Umbilical cord (tissue), 2 donors: ENCODE measurements around the gene LGALS9B. TPM values are rescaled to one million over a fixed set of nuclear protein-coding genes. Genes with fewer than 3 reads are reported as not detected.
"Not testable (repeated sequence)": the region's sequence is repeated elsewhere in the genome, so short reads cannot be mapped to it uniquely, and the experiment has no call there.

Experiments
- DNase-seq: peaks from one replicate; pipeline ENCODE4 v3.0.0-alpha.2; 2015; ENCODE audit warnings: low spot score
- total RNA-seq: library from RNA; depleted of rRNA; stranded (reverse); fragments of >200 nt; gene quantifications from one replicate; pipeline ENCODE4 v1.2.3, GENCODE V29; 2014; ENCODE audit warnings: low replicate concordance; ENCODE audit not compliant: insufficient read depth

LGALS9B gene
- total RNA-seq, 1 donor from 2014 or later: 3.6 TPM

GRCh38 chr17:20466999-20467398 is 340 bp downstream of the LGALS9B start:
- DNase-seq: not testable (repeated sequence)

- not testable (repeated sequence) for DNase-seq
Measured at GRCh38 chr17:20466553-20466952, 786 bp downstream of the LGALS9B start.

- not testable (repeated sequence) for DNase-seq
Measured at GRCh38 chr17:20465535-20465934, 1.8 kb downstream of the LGALS9B start.

GRCh38 chr17:20464854-20465414 is 2.4 kb downstream of the LGALS9B start:
- DNase-seq: not testable (repeated sequence)

- DNase-seq: not testable (repeated sequence)
Measured at GRCh38 chr17:20462158-20462557, 5.2 kb downstream of the LGALS9B start.

GRCh38 chr17:20457848-20458381 is 9.4 kb downstream of the LGALS9B start:
- not testable (repeated sequence) for DNase-seq

- DNase-seq: not testable (repeated sequence)
Measured at GRCh38 chr17:20455106-20455505, 12.2 kb downstream of the LGALS9B start.

GRCh38 chr17:20453820-20454434 is 13.4 kb downstream of the LGALS9B start:
- not testable (repeated sequence) for DNase-seq

GRCh38 chr17:20450852-20451251 is 16.5 kb downstream of the LGALS9B start:
- not testable (repeated sequence) for DNase-seq

GRCh38 chr17:20447534-20448321 is 19.6 kb downstream of the LGALS9B start:
- DNase-seq: not testable (repeated sequence)

- not testable (repeated sequence) for DNase-seq
Measured at GRCh38 chr17:20446895-20447294, 20.4 kb downstream of the LGALS9B start.

- DNase-seq: not testable (repeated sequence)
Measured at GRCh38 chr17:20444581-20445236, 22.6 kb downstream of the LGALS9B start.

GRCh38 chr17:20444173-20444572 is 23.2 kb downstream of the LGALS9B start:
- DNase-seq: not testable (repeated sequence)

- not testable (repeated sequence) for DNase-seq
Measured at GRCh38 chr17:20443632-20444031, 23.7 kb downstream of the LGALS9B start.

- DNase-seq: not testable (repeated sequence)
Measured at GRCh38 chr17:20440665-20441064, 26.7 kb downstream of the LGALS9B start.

GRCh38 chr17:20435166-20435565 is 32.2 kb downstream of the LGALS9B start:
- not testable (repeated sequence) for DNase-seq

GRCh38 chr17:20433382-20433781 is 34.0 kb downstream of the LGALS9B start:
- not testable (repeated sequence) for DNase-seq

GRCh38 chr17:20427264-20427663 is 40.1 kb downstream of the LGALS9B start:
- DNase-seq: not testable (repeated sequence)

GRCh38 chr17:20422826-20423225 is 44.5 kb downstream of the LGALS9B start:
- DNase-seq: not testable (repeated sequence)

GRCh38 chr17:20418838-20419237 is 48.5 kb downstream of the LGALS9B start:
- DNase-seq: not testable (repeated sequence)

GRCh38 chr17:20417492-20418080 is 49.8 kb downstream of the LGALS9B start:
- not testable (repeated sequence) for DNase-seq
